Naive thymus-derived CD4-positive, alpha-beta T cell (primary cell): Measurements from ENCODE around the gene INPP5F. TPM values are rescaled to one million over a fixed set of nuclear protein-coding genes. Genes with fewer than 3 reads are reported as not detected.

Experiments used
- ATAC-seq: fragments of 150-1000 bp; cut with Tn5 transposase; 2 replicates; pipeline ENCODE4 v1.10.0; 2021; ENCODE audit warnings: mild to moderate bottlenecking, moderate library complexity
- CTCF ChIA-PET: fragments of 350-600 bp; sonication (Branson Sonifier 250); formaldehyde crosslinking; loops from one replicate; lab custom pipeline; 2021; ENCODE audit warnings: antibody characterized with exemption; lab: Charles Lee
- POLR2A ChIA-PET: fragments of 350-600 bp; sonication (Branson Sonifier 250); formaldehyde crosslinking; loops from one replicate; lab custom pipeline; 2021; ENCODE audit warnings: antibody characterized with exemption, inconsistent platforms; lab: Charles Lee
- DNase-seq, 9 donors: peaks; one replicate each; pipeline versions ENCODE4 v3.0.0 to v3.0.0-alpha.2; 2020 to 2022; ENCODE audit warnings: mixed read lengths in 1 of 9
- H3K27ac ChIP-seq: one replicate; pipeline ENCODE4 v1.7.0; 2013; ENCODE audit warnings: mild to moderate bottlenecking, low read depth, low read length, moderate library complexity
- H3K27me3 ChIP-seq, 2 donors: one replicate each; pipeline ENCODE4 v1.7.0; 2013; ENCODE audit warnings: low read length in 2 of 2, mild to moderate bottlenecking in 2 of 2, moderate library complexity in 2 of 2; ENCODE audit not compliant: control insufficient read depth in 2 of 2, insufficient read depth in 2 of 2
- H3K36me3 ChIP-seq, 3 experiments: 1 replicate in 2 of 3; 2 replicates in 1 of 3; pipeline ENCODE4 v1.7.0; 2013; ENCODE audit warnings: low read length in 3 of 3, mild to moderate bottlenecking in 3 of 3, moderate library complexity in 1 of 3; ENCODE audit not compliant: insufficient read depth in 3 of 3, control insufficient read depth in 2 of 3
- H3K4me1 ChIP-seq, 2 donors: one replicate each; pipeline ENCODE4 v1.7.0; 2013; ENCODE audit warnings: low read length in 2 of 2, mild to moderate bottlenecking in 2 of 2, moderate library complexity in 1 of 2; ENCODE audit not compliant: control insufficient read depth in 2 of 2, insufficient read depth in 2 of 2
- H3K4me3 ChIP-seq: 2 replicates; pipeline ENCODE4 v1.7.0; 2013; ENCODE audit warnings: mild to moderate bottlenecking, low read length
- H3K9me3 ChIP-seq, 3 experiments: 1 replicate in 2 of 3; 2 replicates in 1 of 3; pipeline ENCODE4 v1.7.0; 2013; ENCODE audit warnings: low read length in 3 of 3; ENCODE audit not compliant: control insufficient read depth in 2 of 3
- H3K27ac Mint-ChIP-seq, 9 donors: one replicate each; pipeline ENCODE4 v1.8.0; 2020 to 2022; ENCODE audit warnings: mixed read lengths in 9 of 9, mild to moderate bottlenecking in 8 of 9, moderate library complexity in 5 of 9, inconsistent platforms in 2 of 9
- H3K27me3 Mint-ChIP-seq, 5 donors: one replicate each; pipeline ENCODE4 v1.8.0; 2021 to 2022; ENCODE audit warnings: mixed read lengths in 5 of 5, mild to moderate bottlenecking in 1 of 5
- H3K36me3 Mint-ChIP-seq, 5 donors: one replicate each; pipeline ENCODE4 v1.8.0; 2020 to 2022; ENCODE audit warnings: mixed read lengths in 5 of 5, mild to moderate bottlenecking in 3 of 5, inconsistent platforms in 1 of 5
- H3K4me1 Mint-ChIP-seq, 7 donors: one replicate each; pipeline ENCODE4 v1.8.0; 2020 to 2022; ENCODE audit warnings: mixed read lengths in 7 of 7, mild to moderate bottlenecking in 3 of 7, inconsistent platforms in 1 of 7
- H3K4me3 Mint-ChIP-seq, 10 donors: one replicate each; pipeline ENCODE4 v1.8.0; 2020 to 2022; ENCODE audit warnings: mild to moderate bottlenecking in 10 of 10, mixed read lengths in 10 of 10, moderate library complexity in 6 of 10, inconsistent platforms in 2 of 10
- H3K9me3 Mint-ChIP-seq, 11 donors: one replicate each; pipeline ENCODE4 v1.8.0; 2020 to 2022; ENCODE audit warnings: mixed read lengths in 11 of 11, mild to moderate bottlenecking in 4 of 11, inconsistent platforms in 1 of 11, moderate library complexity in 1 of 11
- intact Hi-C, 2 donors: fragments of 100-400 bp; cut with micrococcal nuclease; formaldehyde crosslinking; loops; one replicate each; pipeline ENCODE4 v1.15.1; 2023
- polyA plus RNA-seq, 2 donors: library from polyadenylated mRNA; unstranded; fragments of 300-500 nt; fragmentation: Illumina TruSeq; gene quantifications; one replicate each; pipeline ENCODE4 v1.2.3, GENCODE V29; 2021
- total RNA-seq, 6 experiments: library from RNA in 5 of 6; stranded (reverse) in 5 of 6; gene quantifications; 1 replicate in 5 of 6; 2 replicates in 1 of 6; pipeline ENCODE4 v1.2.3 and lab custom pipeline; 2021 to 2026

INPP5F gene
- total and polyA plus RNA-seq, 7 experiments from 2014 or later = 3.4 to 12.1 (median 9.7) TPM

GRCh38 chr10:119803264-119803663 is 77.4 kb downstream of the INPP5F start:
- Mint-ChIP-seq H3K36me3 (peaks cover 0 to 19% (median 4%) of the 10 kb centered on the region in 5 donors), H3K9me3 (no peaks in the 10 kb centered on the region), H3K4me1 (peaks cover 0 to 8% (median 4%) of the 10 kb centered on the region in 7 donors), H3K27me3 (no peaks in the 10 kb centered on the region), H3K27ac (no peak overlapping the region), H3K4me3 (no peak overlapping the region)
- no peaks in the 10 kb centered on the region for H3K4me1 ChIP-seq
- H3K27ac ChIP-seq = no peak overlapping the region
- CTCF ChIA-PET = interaction anchor here (1.5 kb wide), 1 partner anchor 195 kb away, joined by 3 read pairs; no protein-coding TSS in a partner anchor
- intact Hi-C loops = no loop called here
- H3K4me3 ChIP-seq = no peak overlapping the region
- POLR2A ChIA-PET = no interaction called here
- H3K27me3 ChIP-seq = no peaks in the 10 kb centered on the region
- DNase-seq (no peak), ATAC-seq (no peak)
- H3K9me3 ChIP-seq = no peaks in the 10 kb centered on the region
- H3K36me3 ChIP-seq = peaks cover 0 to 7% (median 0%) of the 10 kb centered on the region in 3 experiments

- H3K4me1 ChIP-seq = no peaks in the 10 kb centered on the region
- Mint-ChIP-seq H3K27ac (no peak overlapping the region), H3K4me3 (no peak overlapping the region), H3K4me1 (peaks cover 0 to 5% (median 4%) of the 10 kb centered on the region in 7 donors), H3K27me3 (no peaks in the 10 kb centered on the region), H3K9me3 (no peaks in the 10 kb centered on the region), H3K36me3 (peaks cover 0 to 15% (median 4%) of the 10 kb centered on the region in 5 donors)
- no peaks in the 10 kb centered on the region for H3K27me3 ChIP-seq
- ChIA-PET POLR2A (no interaction called here), CTCF (no interaction called here)
- ATAC-seq (no peak), DNase-seq (no peak)
- H3K9me3 ChIP-seq = no peaks in the 10 kb centered on the region
- H3K27ac ChIP-seq = no peak overlapping the region
- intact Hi-C loops = no loop called here
- no peak overlapping the region for H3K4me3 ChIP-seq
- H3K36me3 ChIP-seq = peaks cover 0 to 7% (median 0%) of the 10 kb centered on the region in 3 experiments
Observed at GRCh38 chr10:119805702-119806230, 79.9 kb downstream of the INPP5F start.

GRCh38 chr10:119806334-119807130 is 80.7 kb downstream of the INPP5F start:
- Histone ChIP-seq H3K36me3 (peaks cover 0 to 7% (median 0%) of the 10 kb centered on the region in 3 experiments), H3K4me3 (no peak overlapping the region), H3K4me1 (no peaks in the 10 kb centered on the region), H3K27me3 (no peaks in the 10 kb centered on the region), H3K9me3 (no peaks in the 10 kb centered on the region), H3K27ac (no peak overlapping the region)
- DNase-seq (no peak), ATAC-seq (no peak)
- Mint-ChIP-seq H3K4me1 (peaks cover 0 to 4% (median 0%) of the 10 kb centered on the region in 7 donors), H3K36me3 (peaks cover 0 to 15% (median 4%) of the 10 kb centered on the region in 5 donors), H3K27me3 (no peaks in the 10 kb centered on the region), H3K4me3 (no peak overlapping the region), H3K27ac (no peak overlapping the region), H3K9me3 (no peaks in the 10 kb centered on the region)
- CTCF ChIA-PET = no interaction called here
- intact Hi-C loops = no loop called here
- POLR2A ChIA-PET = no interaction called here

GRCh38 chr10:119807960-119808697 is 82.3 kb downstream of the INPP5F start:
- intact Hi-C loops = no loop called here
- no peaks in the 10 kb centered on the region for H3K27me3 Mint-ChIP-seq
- peaks cover 0 to 19% (median 4%) of the 10 kb centered on the region in 5 donors for H3K36me3 Mint-ChIP-seq
- no peak overlapping the region for H3K4me3 Mint-ChIP-seq
- peaks cover 0 to 11% (median 3%) of the 10 kb centered on the region in 3 experiments for H3K36me3 ChIP-seq
- H3K27me3 ChIP-seq = no peaks in the 10 kb centered on the region
- no peak overlapping the region for H3K27ac ChIP-seq
- no peaks in the 10 kb centered on the region for H3K9me3 ChIP-seq
- no peak overlapping the region for H3K27ac Mint-ChIP-seq
- no peaks in the 10 kb centered on the region for H3K9me3 Mint-ChIP-seq
- H3K4me1 Mint-ChIP-seq = peaks cover 0 to 4% (median 0%) of the 10 kb centered on the region in 7 donors
- ChIA-PET CTCF (no interaction called here), POLR2A (no interaction called here)
- DNase-seq = no peak
- ATAC-seq = peak; percentile 24
- no peaks in the 10 kb centered on the region for H3K4me1 ChIP-seq
- H3K4me3 ChIP-seq = no peak overlapping the region

GRCh38 chr10:119811122-119811521 is 85.3 kb downstream of the INPP5F start:
- CTCF ChIA-PET = no interaction called here

GRCh38 chr10:119812684-119813083 is 86.8 kb downstream of the INPP5F start:
- intact Hi-C loops = no loop called here
- POLR2A ChIA-PET = no interaction called here
- DNase-seq (no peak), ATAC-seq (no peak)
- H3K36me3 ChIP-seq = peaks cover 0 to 4% (median 3%) of the 10 kb centered on the region in 3 experiments
- peaks cover 0 to 4% (median 0%) of the 10 kb centered on the region in 7 donors for H3K4me1 Mint-ChIP-seq
- peaks cover 0 to 34% (median 9%) of the 10 kb centered on the region in 5 donors for H3K36me3 Mint-ChIP-seq
- H3K9me3 Mint-ChIP-seq = no peaks in the 10 kb centered on the region
- no peak overlapping the region for H3K27ac Mint-ChIP-seq
- no peak overlapping the region for H3K27ac ChIP-seq
- H3K4me3 Mint-ChIP-seq = no peak overlapping the region
- no peaks in the 10 kb centered on the region for H3K27me3 Mint-ChIP-seq
- no peaks in the 10 kb centered on the region for H3K9me3 ChIP-seq
- no peaks in the 10 kb centered on the region for H3K27me3 ChIP-seq
- H3K4me1 ChIP-seq = no peaks in the 10 kb centered on the region
- CTCF ChIA-PET = no interaction called here
- no peak overlapping the region for H3K4me3 ChIP-seq

More at GRCh38 chr10:119811122-119811521, 85.3 kb downstream of the INPP5F start:
- Mint-ChIP-seq H3K4me1 (peaks cover 0 to 4% (median 0%) of the 10 kb centered on the region in 7 donors), H3K9me3 (no peaks in the 10 kb centered on the region), H3K36me3 (peaks cover 0 to 26% (median 6%) of the 10 kb centered on the region in 5 donors), H3K27me3 (no peaks in the 10 kb centered on the region), H3K27ac (no peak overlapping the region), H3K4me3 (no peak overlapping the region)
- Histone ChIP-seq H3K4me3 (no peak overlapping the region), H3K27ac (no peak overlapping the region), H3K36me3 (peaks cover 0 to 4% (median 3%) of the 10 kb centered on the region in 3 experiments), H3K27me3 (no peaks in the 10 kb centered on the region), H3K9me3 (no peaks in the 10 kb centered on the region), H3K4me1 (no peaks in the 10 kb centered on the region)
- DNase-seq (no peak), ATAC-seq (no peak)
- intact Hi-C loops = no loop called here
- POLR2A ChIA-PET = interaction anchor here (1.2 kb wide), 1 partner anchor 125 kb away, joined by 5 read pairs; no protein-coding TSS in a partner anchor
